ENCODE measurements around the gene ACTN1. TPM values are rescaled to one million over a fixed set of nuclear protein-coding genes. Genes with fewer than 3 reads are reported as not detected.
"Not testable (repeated sequence)": the region's sequence is repeated elsewhere in the genome, so short reads cannot be mapped to it uniquely, and the experiment has no call there.

Gene ACTN1
- total RNA-seq, 1 donor from 2014 or later, result 60.1 TPM

GRCh38 chr14:68986926-68987652, 8.0 kb upstream of the ACTN1 start:
- no peak for DNase-seq (ENCODE audit: low spot score)
- ATAC-seq, result no peak

- ATAC-seq, result no peak
- no peak for DNase-seq (ENCODE audit: low spot score)
Observed at GRCh38 chr14:68986225-68986624, 7.1 kb upstream of the ACTN1 start.

- ATAC-seq, result no peak
- DNase-seq (ENCODE audit: low spot score), result no peak
Observed at GRCh38 chr14:68984686-68985085, 5.6 kb upstream of the ACTN1 start.

- no peak for DNase-seq (ENCODE audit: low spot score)
- ATAC-seq, result no peak
Observed at GRCh38 chr14:68983191-68983590, 4.1 kb upstream of the ACTN1 start.

- no peak for ATAC-seq
- no peak for DNase-seq (ENCODE audit: low spot score)
Observed at GRCh38 chr14:68982581-68982980, 3.5 kb upstream of the ACTN1 start.

GRCh38 chr14:68981539-68981976, 2.5 kb upstream of the ACTN1 start:
- ATAC-seq (no peak), DNase-seq (ENCODE audit: low spot score) (no peak)

GRCh38 chr14:68981139-68981538, 2.0 kb upstream of the ACTN1 start:
- ATAC-seq, result no peak
- DNase-seq (ENCODE audit: low spot score), result no peak

GRCh38 chr14:68979722-68980451, 785 bp upstream of the ACTN1 start:
- DNase-seq (ENCODE audit: low spot score) (peak; percentile 61), ATAC-seq (peak; percentile 21)

GRCh38 chr14:68978172-68978911, 760 bp downstream of the ACTN1 start:
- ATAC-seq, result peak; percentile 48
- DNase-seq (ENCODE audit: low spot score), result peak; percentile 73

GRCh38 chr14:68977718-68978171, 1.4 kb downstream of the ACTN1 start:
- peak; percentile 22 for ATAC-seq
- peak; percentile 72 for DNase-seq (ENCODE audit: low spot score)

GRCh38 chr14:68977180-68977717, 1.9 kb downstream of the ACTN1 start:
- DNase-seq (ENCODE audit: low spot score) (no peak), ATAC-seq (no peak)

- ATAC-seq (peak; percentile 11), DNase-seq (ENCODE audit: low spot score) (no peak)
Observed at GRCh38 chr14:68976160-68977067, 2.7 kb downstream of the ACTN1 start.

- no peak for DNase-seq (ENCODE audit: low spot score)
- ATAC-seq, result no peak
Observed at GRCh38 chr14:68975667-68976066, 3.4 kb downstream of the ACTN1 start.

GRCh38 chr14:68974759-68975347, 4.2 kb downstream of the ACTN1 start:
- DNase-seq (ENCODE audit: low spot score) (no peak), ATAC-seq (no peak)

GRCh38 chr14:68973639-68974038, 5.5 kb downstream of the ACTN1 start:
- ATAC-seq (no peak), DNase-seq (ENCODE audit: low spot score) (no peak)

- not testable (repeated sequence) for DNase-seq (ENCODE audit: low spot score); ATAC-seq
Observed at GRCh38 chr14:68973219-68973565, 5.9 kb downstream of the ACTN1 start.

- no peak for DNase-seq (ENCODE audit: low spot score)
- no peak for ATAC-seq
Observed at GRCh38 chr14:68972507-68973218, 6.4 kb downstream of the ACTN1 start.

GRCh38 chr14:68971411-68972035, 7.6 kb downstream of the ACTN1 start:
- ATAC-seq (no peak), DNase-seq (ENCODE audit: low spot score) (no peak)

GRCh38 chr14:68970736-68971135, 8.4 kb downstream of the ACTN1 start:
- no peak for ATAC-seq
- DNase-seq (ENCODE audit: low spot score), result no peak
